Heart right ventricle (tissue), 12 donors: ENCODE measurements around the gene DNASE2. TPM values are rescaled to one million over a fixed set of nuclear protein-coding genes. Genes with fewer than 3 reads are reported as not detected.

Experiments used
- microRNA-seq, 2 donors: library from miRNA; unstranded; fragments of <30 nt; microRNA quantifications; one replicate each; pipeline ENCODE4 v1.2.0, GENCODE V29; 2021
- polyA plus RNA-seq, 2 donors: library from polyadenylated mRNA; stranded (reverse); fragments of 200-250 nt; gene quantifications; one replicate each; pipeline ENCODE4 v1.2.3, GENCODE V29; 2013
- total RNA-seq, 10 donors: library from RNA; stranded (reverse); fragmentation: NEBNext Ultra II Directional in 3 of 10; extraction: Animal tissue kit (Norgen Biotek cat#: 25700) in 3 of 10; gene quantifications; one replicate each; pipeline versions ENCODE4 v1.2.1 to v1.2.4, GENCODE V29; 2021 to 2023
- donor health status: ischemic (EF 13 %, LVEDD 7.1; RV severe dilation, severe dysfunction).
- donor health status: healthy with polysubstance abuse.
- donor health status: DM: no; HTN: yes; CAD: no.
- donor health status: DM: no; HTN: no; CAD: no.
- donor health status: ischemic (EF 25% LVEDD 6.9; RV normal size, moderate dysfunction).
- donor health status: ischemic (EF 25% LVEDD 5.7; RV mildly dilated, moderate dysfunction).
- donor health status: healthy.
- donor health status: nonischemic (EF 11% LVEDD 7.7; RV severe dilation, severe dysfunction).
- donor health status: DM: yes; HTN: yes; CAD: no.
- donor health status: PGD.
- donor health status: ischemic (EF 29% LVEDD 5.4; RV normal size, mild dysfunction).
- donor health status: nonischemic (EF 23%, LVEDD 6.1; RV moderate dilation, normal function).

DNASE2 gene
- total and polyA plus RNA-seq, 12 donors: 10.5 to 34.9 (median 19.9) TPM

Small RNA genes lying within 50 kb of the gene (microRNA-seq; reads per million reads assigned to microRNA genes)
- gene MIR5695 (0 to 0.60 reads per million in 2 donors), gene MIR6794 (0 reads per million in 2 donors)

Other genes starting within 250 kb of the DNASE2 start
- gene MAN2B1, start 214.7 kb downstream of the DNASE2 start, total RNA-seq: 10 to 100 TPM; 14.2 to 89.9 (median 25.5) TPM
- 10 to 100 TPM; 17.7 to 40.1 TPM for gene MAN2B1, start 214.7 kb downstream of the DNASE2 start, polyA plus RNA-seq
- 10 to 100 TPM in 1 of 10 donors, 1 to 10 TPM in 9; 5.5 to 10.7 (median 7.9) TPM for gene WDR83, start 214.6 kb downstream of the DNASE2 start, total RNA-seq
- 10 to 100 TPM; 14.5 to 19.7 TPM for gene WDR83, start 214.6 kb downstream of the DNASE2 start, polyA plus RNA-seq
- gene DHPS, start 199.6 kb downstream of the DNASE2 start, total RNA-seq: 10 to 100 TPM; 43.6 to 59.3 (median 49.7) TPM
- gene DHPS, start 199.6 kb downstream of the DNASE2 start, polyA plus RNA-seq: 10 to 100 TPM; 64.5 to 82.2 TPM
- gene GNG14, start 193.5 kb downstream of the DNASE2 start, total RNA-seq: not detected
- gene GNG14, start 193.5 kb downstream of the DNASE2 start, polyA plus RNA-seq: not detected
- 1 to 10 TPM; 1.2 to 3.1 (median 2.1) TPM for gene FBXW9, start 184.8 kb downstream of the DNASE2 start, total RNA-seq
- gene FBXW9, start 184.8 kb downstream of the DNASE2 start, polyA plus RNA-seq: 1 to 10 TPM; 1.2 to 4.6 TPM
- 10 to 100 TPM; 32.3 to 51.1 (median 41.6) TPM for gene TNPO2, start 157.5 kb downstream of the DNASE2 start, total RNA-seq
- 10 to 100 TPM; 17.3 to 25.9 TPM for gene TNPO2, start 157.5 kb downstream of the DNASE2 start, polyA plus RNA-seq
- gene TRIR, start 146.8 kb downstream of the DNASE2 start, total RNA-seq: 100 to 1,000 TPM in 3 of 10 donors, 10 to 100 TPM in 7; 82.2 to 143 (median 91.0) TPM
- 100 to 1,000 TPM; 234 to 253 TPM for gene TRIR, start 146.8 kb downstream of the DNASE2 start, polyA plus RNA-seq
- 10 to 100 TPM; 50.6 to 79.7 (median 60.1) TPM for gene GET3, start 144.0 kb downstream of the DNASE2 start, total RNA-seq
- gene GET3, start 144.0 kb downstream of the DNASE2 start, polyA plus RNA-seq: 100 to 1,000 TPM in 1 of 2 donors, 10 to 100 TPM in 1; 37.0 to 121 TPM
- not detected for gene BEST2, start 129.7 kb downstream of the DNASE2 start, total RNA-seq
- not detected for gene BEST2, start 129.7 kb downstream of the DNASE2 start, polyA plus RNA-seq
- gene HOOK2, start 105.9 kb downstream of the DNASE2 start, total RNA-seq: 10 to 100 TPM; 47.8 to 79.3 (median 57.8) TPM
- 100 to 1,000 TPM in 1 of 2 donors, 10 to 100 TPM in 1; 29.7 to 173 TPM for gene HOOK2, start 105.9 kb downstream of the DNASE2 start, polyA plus RNA-seq
- gene JUNB, start 90.0 kb downstream of the DNASE2 start, total RNA-seq: 100 to 1,000 TPM in 4 of 10 donors, 10 to 100 TPM in 6; 22.4 to 247 (median 70.0) TPM
- 10 to 100 TPM; 41.2 to 65.4 TPM for gene JUNB, start 90.0 kb downstream of the DNASE2 start, polyA plus RNA-seq
- gene PRDX2, start 79.6 kb downstream of the DNASE2 start, total RNA-seq: 100 to 1,000 TPM; 532 to 789 (median 744) TPM
- 100 to 1,000 TPM; 235 to 827 TPM for gene PRDX2, start 79.6 kb downstream of the DNASE2 start, polyA plus RNA-seq
- gene THSD8, start 79.4 kb downstream of the DNASE2 start, total RNA-seq: 1 to 10 TPM in 9 of 10 donors, under 1 TPM in 1; 0.72 to 4.8 (median 2.4) TPM
- gene THSD8, start 79.4 kb downstream of the DNASE2 start, polyA plus RNA-seq: 1 to 10 TPM; 2.7 to 3.8 TPM
- gene RNASEH2A, start 74.9 kb downstream of the DNASE2 start, total RNA-seq: 1 to 10 TPM; 1.9 to 5.7 (median 4.1) TPM
- 1 to 10 TPM; 3.1 to 6.9 TPM for gene RNASEH2A, start 74.9 kb downstream of the DNASE2 start, polyA plus RNA-seq
- not detected for gene RTBDN, start 46.9 kb downstream of the DNASE2 start, total RNA-seq
- not detected for gene RTBDN, start 46.9 kb downstream of the DNASE2 start, polyA plus RNA-seq
- gene MAST1, start 42.9 kb downstream of the DNASE2 start, total RNA-seq: under 1 TPM in 8 of 10 donors, not detected in 2; 0.15 to 0.88 (median 0.37) TPM
- gene MAST1, start 42.9 kb downstream of the DNASE2 start, polyA plus RNA-seq: under 1 TPM; 0.07 to 0.23 TPM
- under 1 TPM in 1 of 10 donors, not detected in 9; 0.13 TPM for gene KLF1, start 5.8 kb upstream of the DNASE2 start, total RNA-seq
- not detected for gene KLF1, start 5.8 kb upstream of the DNASE2 start, polyA plus RNA-seq
- gene GCDH, start 9.7 kb upstream of the DNASE2 start, total RNA-seq: 10 to 100 TPM; 32.4 to 53.2 (median 45.1) TPM
- gene GCDH, start 9.7 kb upstream of the DNASE2 start, polyA plus RNA-seq: 10 to 100 TPM; 22.6 to 72.3 TPM
- gene SYCE2, start 37.8 kb upstream of the DNASE2 start, total RNA-seq: under 1 TPM in 1 of 10 donors, not detected in 9; 0.21 TPM
- gene SYCE2, start 37.8 kb upstream of the DNASE2 start, polyA plus RNA-seq: under 1 TPM; 0.10 to 0.22 TPM
- 10 to 100 TPM; 31.0 to 53.0 (median 38.5) TPM for gene FARSA, start 52.3 kb upstream of the DNASE2 start, total RNA-seq
- 10 to 100 TPM; 23.2 to 81.4 TPM for gene FARSA, start 52.3 kb upstream of the DNASE2 start, polyA plus RNA-seq
- gene CALR, start 57.2 kb upstream of the DNASE2 start, total RNA-seq: 100 to 1,000 TPM; 265 to 683 (median 348) TPM
- gene CALR, start 57.2 kb upstream of the DNASE2 start, polyA plus RNA-seq: 100 to 1,000 TPM; 197 to 830 TPM
- 100 to 1,000 TPM; 138 to 201 (median 148) TPM for gene RAD23A, start 64.4 kb upstream of the DNASE2 start, total RNA-seq
- 100 to 1,000 TPM; 187 to 289 TPM for gene RAD23A, start 64.4 kb upstream of the DNASE2 start, polyA plus RNA-seq
- gene GADD45GIP1, start 75.8 kb upstream of the DNASE2 start, total RNA-seq: 10 to 100 TPM; 18.4 to 33.9 (median 20.9) TPM
- gene GADD45GIP1, start 75.8 kb upstream of the DNASE2 start, polyA plus RNA-seq: 100 to 1,000 TPM; 120 to 237 TPM
- 10 to 100 TPM in 5 of 10 donors, 1 to 10 TPM in 5; 7.3 to 14.4 (median 10.1) TPM for gene DAND5, start 88.1 kb upstream of the DNASE2 start, total RNA-seq
- 1 to 10 TPM in 1 of 2 donors, under 1 TPM in 1; 0.71 to 4.2 TPM for gene DAND5, start 88.1 kb upstream of the DNASE2 start, polyA plus RNA-seq
- gene NFIX, start 114.0 kb upstream of the DNASE2 start, total RNA-seq: 100 to 1,000 TPM; 111 to 162 (median 145) TPM
- 10 to 100 TPM; 16.8 to 34.2 TPM for gene NFIX, start 114.0 kb upstream of the DNASE2 start, polyA plus RNA-seq
- 1 to 10 TPM; 3.4 to 9.9 (median 6.1) TPM for gene LYL1, start 221.4 kb upstream of the DNASE2 start, total RNA-seq
- gene LYL1, start 221.4 kb upstream of the DNASE2 start, polyA plus RNA-seq: 10 to 100 TPM; 11.5 to 13.0 TPM
- 10 to 100 TPM; 10.5 to 22.4 (median 14.2) TPM for gene TRMT1, start 235.3 kb upstream of the DNASE2 start, total RNA-seq
- gene TRMT1, start 235.3 kb upstream of the DNASE2 start, polyA plus RNA-seq: 10 to 100 TPM; 33.1 to 54.0 TPM
- gene NACC1, start 236.8 kb upstream of the DNASE2 start, total RNA-seq: 10 to 100 TPM; 31.1 to 58.0 (median 35.1) TPM
- 10 to 100 TPM; 23.9 to 25.0 TPM for gene NACC1, start 236.8 kb upstream of the DNASE2 start, polyA plus RNA-seq